GM06990 (cell line): Measurements from ENCODE around the gene GGT5.

ENCODE experiments used
- DNase-seq: peaks from one replicate; pipeline ENCODE4 v3.0.0-alpha.2; 2011; ENCODE audit not compliant: insufficient read length; ENCODE audit errors: extremely low read depth
- H3K27me3 ChIP-seq: replicated peaks from 2 replicates; pipeline ENCODE4 v1.6.0; 2011; ENCODE audit warnings: low read length; ENCODE audit not compliant: control insufficient read depth, insufficient read depth
- H3K36me3 ChIP-seq: 2 replicates; pipeline ENCODE4 v1.5.1; 2011; ENCODE audit warnings: low read length; ENCODE audit not compliant: control insufficient read depth, insufficient read depth
- H3K4me3 ChIP-seq: replicated peaks from 2 replicates; pipeline ENCODE4 v1.5.1; 2011; ENCODE audit warnings: low read depth, mild to moderate bottlenecking, control low read depth, low read length
- CTCF ChIP-seq: IDR thresholded peaks from 2 replicates; pipeline ENCODE4 v1.5.1; 2011; ENCODE audit warnings: low read length, control low read depth, mild to moderate bottlenecking, inconsistent platforms; ENCODE audit not compliant: insufficient read depth, poor library complexity, severe bottlenecking

GGT5 gene

GRCh38 chr22:24233816-24234215 is 11.1 kb downstream of the GGT5 start:
- Histone ChIP-seq H3K27me3 (no peaks in the 10 kb centered on the region), H3K36me3 (no peaks in the 10 kb centered on the region), H3K4me3 (no peak overlapping the region)
- TF ChIP-seq CTCF: no peak
- DNase-seq: no peak

- H3K4me3 ChIP-seq: no peak overlapping the region
- H3K36me3 ChIP-seq: no peaks in the 10 kb centered on the region
- DNase-seq: no peak
- no peaks in the 10 kb centered on the region for H3K27me3 ChIP-seq
- TF ChIP-seq CTCF: no peak
Observed at GRCh38 chr22:24233235-24233634, 11.6 kb downstream of the GGT5 start.

GRCh38 chr22:24232725-24233124 is 12.2 kb downstream of the GGT5 start:
- Histone ChIP-seq H3K4me3 (no peak overlapping the region), H3K27me3 (no peaks in the 10 kb centered on the region), H3K36me3 (no peaks in the 10 kb centered on the region)
- no peak for TF ChIP-seq CTCF
- no peak for DNase-seq

- no peak for TF ChIP-seq CTCF
- H3K36me3 ChIP-seq: no peaks in the 10 kb centered on the region
- H3K27me3 ChIP-seq: no peaks in the 10 kb centered on the region
- no peak for DNase-seq
- H3K4me3 ChIP-seq: no peak overlapping the region
Observed at GRCh38 chr22:24232124-24232523, 12.8 kb downstream of the GGT5 start.

- H3K27me3 ChIP-seq: no peaks in the 10 kb centered on the region
- TF ChIP-seq CTCF: no peak
- no peaks in the 10 kb centered on the region for H3K36me3 ChIP-seq
- no peak for DNase-seq
- H3K4me3 ChIP-seq: no peak overlapping the region
Observed at GRCh38 chr22:24231706-24232105, 13.2 kb downstream of the GGT5 start.

GRCh38 chr22:24230911-24231656 is 13.8 kb downstream of the GGT5 start:
- no peaks in the 10 kb centered on the region for H3K27me3 ChIP-seq
- no peaks in the 10 kb centered on the region for H3K36me3 ChIP-seq
- no peak overlapping the region for H3K4me3 ChIP-seq
- peak; percentile 64 for TF ChIP-seq CTCF
- no peak for DNase-seq
